Hepatocyte (in vitro differentiated cells): ENCODE measurements around the gene SIL1. TPM values are rescaled to one million over a fixed set of nuclear protein-coding genes. Genes with fewer than 3 reads are reported as not detected.

Source experiments
- DNase-seq: peaks from one replicate; pipeline ENCODE4 v3.0.0-alpha.2; 2016; ENCODE audit warnings: low spot score
- H2AFZ ChIP-seq: fragments of 200-600 bp; sonication (generic); 2 replicates; pipeline ENCODE4 v1.6.0; 2016; ENCODE audit warnings: antibody characterized with exemption, mild to moderate bottlenecking
- H3K27ac ChIP-seq: fragments of 200-600 bp; sonication (generic); 2 replicates; pipeline ENCODE4 v1.5.1; 2016; ENCODE audit warnings: mild to moderate bottlenecking
- H3K27me3 ChIP-seq: fragments of 200-600 bp; sonication (generic); 2 replicates; pipeline ENCODE4 v1.6.1; 2016
- H3K36me3 ChIP-seq: fragments of 200-600 bp; sonication (generic); replicated peaks from 2 replicates; pipeline ENCODE4 v1.5.1; 2016; ENCODE audit warnings: low read depth; ENCODE audit not compliant: insufficient read depth
- H3K4me1 ChIP-seq: fragments of 200-600 bp; sonication (generic); 2 replicates; pipeline ENCODE4 v1.5.1; 2016; ENCODE audit warnings: mild to moderate bottlenecking, moderate library complexity; ENCODE audit not compliant: insufficient read depth
- H3K4me2 ChIP-seq: fragments of 200-600 bp; sonication (generic); 2 replicates; pipeline ENCODE4 v1.6.0; 2016
- H3K4me3 ChIP-seq: fragments of 200-600 bp; sonication (generic); 2 replicates; pipeline ENCODE4 v1.5.1; 2016; ENCODE audit warnings: mild to moderate bottlenecking
- H3K79me2 ChIP-seq: fragments of 200-600 bp; sonication (generic); 2 replicates; pipeline ENCODE4 v1.6.0; 2017; ENCODE audit warnings: mild to moderate bottlenecking
- H3K9me2 ChIP-seq: fragments of 200-600 bp; sonication (generic); replicated peaks from 2 replicates; pipeline ENCODE4 v1.6.0; 2017; ENCODE audit warnings: mild to moderate bottlenecking; ENCODE audit not compliant: insufficient read depth
- H3K9me3 ChIP-seq: fragments of 200-600 bp; sonication (generic); 2 replicates; pipeline ENCODE4 v1.5.1; 2016; ENCODE audit warnings: low read depth, mild to moderate bottlenecking
- H4K20me1 ChIP-seq: fragments of 200-600 bp; sonication (generic); 2 replicates; pipeline ENCODE4 v1.6.0; 2016; ENCODE audit warnings: mild to moderate bottlenecking; ENCODE audit not compliant: insufficient read depth, poor library complexity, severe bottlenecking
- EZH2 ChIP-seq: fragments of 200-600 bp; sonication (generic); IDR thresholded peaks from 2 replicates; pipeline ENCODE4 v1.6.1; 2016; ENCODE audit warnings: antibody characterized with exemption, mild to moderate bottlenecking, borderline replicate concordance
- EZH2phosphoT487 ChIP-seq: fragments of 200-600 bp; sonication (generic); IDR thresholded peaks from one replicate; pipeline ENCODE4 v1.6.1; 2018; ENCODE audit warnings: antibody characterized with exemption, mild to moderate bottlenecking, low read depth, moderate library complexity; ENCODE audit not compliant: unreplicated experiment, severe bottlenecking
- WGBS: methylation state at CpG from one replicate; pipeline ENCODE4 v1.1.6; 2016; ENCODE audit warnings: low lambda C conversion rate; ENCODE audit errors: missing lambda C conversion rate; 5-methylcytosine and 5-hydroxymethylcytosine counted together
- polyA plus RNA-seq: library from polyadenylated mRNA; unstranded; fragments of >200 nt; fragmentation: Nextera tagmentation; extraction: Ambion mirVana; gene quantifications from 2 replicates; pipeline ENCODE4 v1.2.1, GENCODE V29; 2016
- total RNA-seq: library from RNA; depleted of rRNA; stranded (reverse); fragments of >200 nt; gene quantifications from 2 replicates; pipeline ENCODE4 v1.2.3, GENCODE V29; 2014
- TF ChIP-seq, protein P1 (sequence below): fragments of 200-600 bp; sonication (generic); IDR thresholded peaks from 2 replicates; pipeline ENCODE4 v1.5.1; 2016; ENCODE audit warnings: antibody characterized with exemption, mild to moderate bottlenecking; ENCODE audit not compliant: poor library complexity

Gene SIL1
- total and polyA plus RNA-seq, 2 experiments from 2014 or later: 82.0 to 176 TPM

DNA sequence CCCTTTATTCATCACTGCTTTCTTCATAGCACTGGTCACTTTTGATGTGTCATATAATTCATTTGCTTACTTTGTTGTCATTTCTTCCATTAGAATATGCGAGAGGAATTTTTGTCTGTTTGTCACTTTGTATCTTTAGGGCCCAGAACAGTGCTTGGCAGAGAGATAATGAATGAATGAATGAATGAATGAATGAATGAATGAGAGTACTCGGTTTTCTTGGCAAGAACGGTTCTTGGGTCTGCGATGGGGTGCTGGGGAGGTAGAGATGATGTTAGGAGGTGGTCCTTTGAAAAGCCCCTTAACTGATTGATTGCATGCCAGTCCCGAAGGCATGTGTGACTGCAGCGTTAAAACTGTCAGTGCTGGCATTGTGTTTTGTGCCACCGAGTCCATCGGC is 270.6 kb downstream of the SIL1 start:
- no peaks in the 10 kb centered on the region for H3K9me2 ChIP-seq
- H2AFZ ChIP-seq: no peak overlapping the region
- TF ChIP-seq EZH2 (no peak), EZH2phosphoT487 (no peak)
- TF ChIP-seq, protein P1, sequence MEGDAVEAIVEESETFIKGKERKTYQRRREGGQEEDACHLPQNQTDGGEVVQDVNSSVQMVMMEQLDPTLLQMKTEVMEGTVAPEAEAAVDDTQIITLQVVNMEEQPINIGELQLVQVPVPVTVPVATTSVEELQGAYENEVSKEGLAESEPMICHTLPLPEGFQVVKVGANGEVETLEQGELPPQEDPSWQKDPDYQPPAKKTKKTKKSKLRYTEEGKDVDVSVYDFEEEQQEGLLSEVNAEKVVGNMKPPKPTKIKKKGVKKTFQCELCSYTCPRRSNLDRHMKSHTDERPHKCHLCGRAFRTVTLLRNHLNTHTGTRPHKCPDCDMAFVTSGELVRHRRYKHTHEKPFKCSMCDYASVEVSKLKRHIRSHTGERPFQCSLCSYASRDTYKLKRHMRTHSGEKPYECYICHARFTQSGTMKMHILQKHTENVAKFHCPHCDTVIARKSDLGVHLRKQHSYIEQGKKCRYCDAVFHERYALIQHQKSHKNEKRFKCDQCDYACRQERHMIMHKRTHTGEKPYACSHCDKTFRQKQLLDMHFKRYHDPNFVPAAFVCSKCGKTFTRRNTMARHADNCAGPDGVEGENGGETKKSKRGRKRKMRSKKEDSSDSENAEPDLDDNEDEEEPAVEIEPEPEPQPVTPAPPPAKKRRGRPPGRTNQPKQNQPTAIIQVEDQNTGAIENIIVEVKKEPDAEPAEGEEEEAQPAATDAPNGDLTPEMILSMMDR: no peak
- no peaks in the 10 kb centered on the region for H3K36me3 ChIP-seq
- no peak overlapping the region for H3K27ac ChIP-seq
- H3K9me3 ChIP-seq: no peaks in the 10 kb centered on the region
- WGBS: 88% methylated on average over 8 of the region's 8 CpGs
- H3K27me3 ChIP-seq: no peaks in the 10 kb centered on the region
- H3K79me2 ChIP-seq: peaks cover 13% of the 10 kb centered on the region
- H3K4me3 ChIP-seq: no peak overlapping the region
- H3K4me1 ChIP-seq: peaks cover 3% of the 10 kb centered on the region
- no peak overlapping the region for H3K4me2 ChIP-seq
- DNase-seq: no peak
- H4K20me1 ChIP-seq: peaks cover 22% of the 10 kb centered on the region

- peaks cover 20% of the 10 kb centered on the region for H3K79me2 ChIP-seq
- WGBS: 96% methylated on average over 15 of the region's 16 CpGs
- H3K27ac ChIP-seq: no peak overlapping the region
These were observed 271.3 kb downstream of the SIL1 start for GRCh38 chr5:138926688-138927448.

GRCh38 chr5:138926257-138926656 is 271.9 kb downstream of the SIL1 start:
- Histone ChIP-seq H4K20me1 (peaks cover 26% of the 10 kb centered on the region), H3K36me3 (no peaks in the 10 kb centered on the region), H3K27ac (no peak overlapping the region), H3K79me2 (peaks cover 22% of the 10 kb centered on the region), H3K4me2 (no peak overlapping the region), H3K27me3 (no peaks in the 10 kb centered on the region), H2AFZ (no peak overlapping the region), H3K9me3 (no peaks in the 10 kb centered on the region), H3K9me2 (no peaks in the 10 kb centered on the region), H3K4me3 (no peak overlapping the region), H3K4me1 (peaks cover 3% of the 10 kb centered on the region)
- 97% methylated on average over 11 of the region's 11 CpGs for WGBS
- DNase-seq: no peak
- TF ChIP-seq, protein P1: no peak
- TF ChIP-seq EZH2 (no peak), EZH2phosphoT487 (no peak)

More at GRCh38 chr5:138926688-138927448, 271.3 kb downstream of the SIL1 start:
- peaks cover 3% of the 10 kb centered on the region for H3K4me1 ChIP-seq
- TF ChIP-seq, protein P1: no peak
- TF ChIP-seq EZH2: no peak
- no peak for TF ChIP-seq EZH2phosphoT487
- no peaks in the 10 kb centered on the region for H3K36me3 ChIP-seq
- no peak overlapping the region for H2AFZ ChIP-seq
- H3K9me3 ChIP-seq: no peaks in the 10 kb centered on the region
- H4K20me1 ChIP-seq: peaks cover 23% of the 10 kb centered on the region
- no peak overlapping the region for H3K4me3 ChIP-seq
- no peak overlapping the region for H3K4me2 ChIP-seq
- H3K27me3 ChIP-seq: no peaks in the 10 kb centered on the region
- no peak for DNase-seq
- no peaks in the 10 kb centered on the region for H3K9me2 ChIP-seq
